ENCODE measurements around the gene FCGBP. TPM values are rescaled to one million over a fixed set of nuclear protein-coding genes. Genes with fewer than 3 reads are reported as not detected.
A peak's percentile ranks its signal among the peaks of the same experiment; 100 is the strongest.
"Not testable (repeated sequence)": the region's sequence is repeated elsewhere in the genome, so short reads cannot be mapped to it uniquely, and the experiment has no call there.

Gene FCGBP
- total RNA-seq, 1 experiment from 2014 or later, result 1.5 TPM

DNA sequence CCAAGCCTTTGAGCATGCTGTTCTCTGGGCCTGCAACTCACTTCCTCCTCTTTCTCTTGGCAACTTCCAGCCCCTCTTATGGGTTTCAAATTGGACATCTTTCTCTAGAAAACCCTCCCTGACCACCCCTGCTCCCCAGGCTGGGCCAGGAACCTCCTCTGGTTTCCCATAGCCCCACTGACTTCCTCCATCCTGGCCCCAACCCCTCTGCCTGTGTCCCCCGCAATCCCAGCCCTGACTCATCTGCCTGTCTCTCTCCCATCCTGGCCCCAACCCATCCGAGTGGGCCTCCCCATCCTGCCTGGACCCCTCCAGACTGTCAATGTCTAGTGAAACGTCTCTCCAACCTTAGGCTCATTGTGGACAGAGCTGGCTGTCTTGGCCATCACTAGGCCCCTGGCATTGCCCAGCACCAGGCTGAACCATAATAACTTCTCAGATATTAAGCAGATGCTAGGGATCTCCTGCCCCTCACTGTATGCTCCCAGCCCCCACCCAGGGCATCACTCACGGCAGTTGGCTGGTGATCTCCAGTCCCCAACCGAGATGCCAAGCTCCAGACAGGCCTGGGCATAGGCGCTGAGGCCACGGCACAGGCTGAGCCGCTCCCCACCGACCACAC lies 16.8 kb downstream of the FCGBP start:
- no peak for DNase-seq (ENCODE audit: low read depth)

- no peak for DNase-seq (ENCODE audit: low read depth)
These were observed 17.5 kb downstream of the FCGBP start for GRCh38 chr19:39916851-39917396.

DNA sequence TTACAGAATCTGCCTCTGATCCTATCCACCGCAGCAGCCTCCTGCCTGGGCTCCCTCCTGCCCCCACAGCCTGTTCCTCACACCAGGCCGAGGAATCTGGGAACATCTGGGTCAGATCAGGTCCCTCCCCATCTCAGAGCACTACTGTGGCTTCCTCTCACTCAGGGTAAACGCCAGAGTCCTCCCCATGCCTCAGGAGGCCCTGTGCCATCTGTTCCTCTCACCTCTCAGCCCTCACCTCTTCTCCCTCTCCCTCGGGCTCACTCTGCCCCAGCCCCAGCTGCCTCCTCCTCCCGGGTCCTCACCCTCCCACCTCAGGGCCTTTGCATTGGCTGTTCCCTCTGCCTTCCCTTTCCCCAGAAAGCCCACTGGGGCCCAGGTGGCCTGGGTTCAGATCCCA lies 18.2 kb downstream of the FCGBP start:
- DNase-seq (ENCODE audit: low read depth), result no peak

DNA sequence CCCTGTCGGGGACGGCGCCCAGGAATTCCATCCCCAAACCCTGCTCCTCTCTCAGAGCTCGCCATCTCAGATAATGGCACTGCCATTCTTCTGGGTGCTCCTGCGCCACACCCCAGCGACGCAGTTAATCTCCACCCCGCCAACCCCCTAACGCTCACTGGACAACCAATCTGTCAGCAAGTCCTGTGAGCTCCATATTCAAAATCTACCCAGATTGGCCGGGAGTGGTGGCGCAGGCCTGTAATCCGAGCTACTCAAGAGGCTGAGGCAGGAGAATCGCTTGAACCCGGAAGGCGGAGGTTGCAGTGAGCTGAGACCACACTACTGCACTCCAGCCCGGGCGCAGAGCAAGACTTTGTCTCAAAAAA lies 18.6 kb downstream of the FCGBP start:
- DNase-seq (ENCODE audit: low read depth), result peak; percentile 79

- no peak for DNase-seq (ENCODE audit: low read depth)
These were observed 19.2 kb downstream of the FCGBP start for GRCh38 chr19:39915101-39915847.

DNA sequence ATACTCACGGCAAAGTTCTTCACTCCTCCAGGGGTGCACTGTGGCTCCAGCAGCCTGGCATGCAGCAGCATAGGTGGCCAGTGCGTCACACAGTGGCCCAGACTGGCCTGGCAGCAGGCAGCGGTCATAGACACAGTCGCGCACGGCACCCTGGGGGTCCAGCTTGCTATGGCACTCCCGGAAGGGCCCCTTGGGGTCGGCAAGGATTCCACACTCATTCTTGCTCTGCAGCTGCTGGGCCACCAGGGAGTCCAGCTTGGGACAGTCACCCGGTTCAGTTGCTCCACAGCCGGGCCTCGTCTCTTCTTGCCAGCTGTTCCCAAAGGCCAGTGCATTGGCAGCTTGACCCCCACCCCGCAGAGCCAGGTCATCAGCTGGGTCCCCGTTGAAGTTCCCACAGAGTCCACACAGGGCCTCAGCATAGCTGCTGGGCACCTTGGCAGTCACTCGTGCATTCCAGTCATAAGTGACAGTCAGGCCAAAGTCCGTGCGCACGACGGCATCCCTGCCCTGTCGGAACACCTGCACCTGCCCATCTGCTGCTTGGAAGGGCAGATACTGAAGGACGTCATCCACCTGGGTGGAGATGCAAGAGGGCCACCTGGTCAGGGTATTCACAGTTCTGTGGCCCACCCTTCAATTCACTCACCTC lies 20.6 kb downstream of the FCGBP start:
- no peak for DNase-seq (ENCODE audit: low read depth)

DNA sequence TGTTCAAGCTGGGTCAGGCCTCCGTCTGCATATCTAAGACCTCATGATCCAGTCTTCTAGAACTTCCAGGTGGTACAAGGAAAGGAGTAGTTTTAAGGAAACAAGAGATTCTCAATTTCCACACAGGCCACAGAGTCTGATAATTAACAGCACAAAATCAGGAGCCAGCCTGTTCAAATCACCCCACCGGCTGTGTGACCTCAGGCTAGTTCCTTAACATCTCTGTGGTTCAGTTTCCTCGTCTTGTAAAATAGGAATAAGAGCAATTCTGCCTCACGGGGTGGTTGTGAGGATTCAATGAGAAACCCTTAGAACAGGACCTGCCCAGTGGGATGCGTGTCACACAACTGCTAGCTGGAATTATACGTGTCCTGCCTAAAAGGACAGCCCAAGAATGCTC lies 25.6 kb downstream of the FCGBP start:
- no peak for DNase-seq (ENCODE audit: low read depth)

DNA sequence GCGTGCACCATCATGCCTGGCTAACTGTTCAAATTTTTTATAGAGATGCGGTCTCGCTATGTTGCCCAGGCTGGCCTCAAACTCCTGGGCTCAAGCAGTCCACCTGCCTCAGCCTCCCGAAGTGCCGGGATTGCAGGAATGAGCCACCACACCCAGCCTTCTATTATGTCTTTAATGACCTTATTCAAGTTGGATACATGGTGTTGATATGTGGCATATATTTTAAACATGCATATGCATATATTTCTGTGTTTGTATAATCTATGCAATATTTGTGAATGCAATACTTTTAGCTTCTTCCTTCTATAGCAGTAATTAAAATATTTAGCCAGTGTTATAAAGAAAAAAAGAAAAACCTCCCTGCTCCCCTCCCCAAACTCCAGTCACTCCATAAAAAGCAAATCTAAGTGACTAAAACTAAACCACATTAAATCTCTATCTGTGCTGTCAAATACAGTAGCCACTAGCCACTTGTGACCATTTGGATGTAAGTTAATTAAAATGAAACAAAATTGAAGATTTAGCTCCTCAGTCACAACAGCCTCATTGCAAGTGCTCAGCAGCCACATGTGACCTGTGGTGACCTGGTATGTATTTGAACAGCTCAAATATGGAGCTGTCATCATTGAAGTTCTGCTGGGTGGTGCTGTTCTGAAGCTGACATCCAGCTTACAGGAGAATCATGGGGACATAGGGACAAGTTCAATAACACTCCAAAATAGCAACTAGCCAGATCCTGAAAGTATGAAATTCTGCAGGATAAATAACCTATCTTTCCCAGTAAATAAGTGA lies 27.4 kb downstream of the FCGBP start:
- no peak for DNase-seq (ENCODE audit: low read depth)

GRCh38 chr19:39906283-39906682 lies 28.2 kb downstream of the FCGBP start:
- DNase-seq (ENCODE audit: low read depth), result no peak

GRCh38 chr19:39903486-39904091 lies 30.8 kb downstream of the FCGBP start:
- not testable (repeated sequence) for DNase-seq (ENCODE audit: low read depth)

- not testable (repeated sequence) for DNase-seq (ENCODE audit: low read depth)
These were observed 32.1 kb downstream of the FCGBP start for GRCh38 chr19:39902326-39902725.

DNA sequence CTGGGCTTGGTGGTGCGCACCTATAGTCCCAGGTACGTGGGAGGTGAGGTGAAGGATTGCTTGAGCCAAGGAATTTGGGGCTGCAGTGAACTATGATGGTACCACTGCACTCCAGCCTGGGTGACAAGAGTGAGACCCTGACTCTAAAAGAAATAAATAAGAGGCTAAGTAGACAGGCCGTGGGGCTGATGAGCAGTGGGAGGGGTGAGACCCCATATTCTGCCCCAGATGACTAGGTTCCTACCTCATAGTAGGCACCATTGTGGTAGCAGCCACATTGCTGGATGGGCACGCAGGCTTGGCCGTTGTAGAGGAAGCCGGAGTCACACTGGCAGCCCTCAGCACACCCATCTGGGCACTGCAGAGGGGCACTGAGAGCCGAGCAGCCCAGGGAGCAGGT lies 32.8 kb downstream of the FCGBP start:
- not testable (repeated sequence) for DNase-seq (ENCODE audit: low read depth)

- not testable (repeated sequence) for DNase-seq (ENCODE audit: low read depth)
These were observed 35.6 kb downstream of the FCGBP start for GRCh38 chr19:39898858-39899257.

GRCh38 chr19:39897511-39898245 lies 36.8 kb downstream of the FCGBP start:
- peak; percentile 40 for DNase-seq (ENCODE audit: low read depth)

DNA sequence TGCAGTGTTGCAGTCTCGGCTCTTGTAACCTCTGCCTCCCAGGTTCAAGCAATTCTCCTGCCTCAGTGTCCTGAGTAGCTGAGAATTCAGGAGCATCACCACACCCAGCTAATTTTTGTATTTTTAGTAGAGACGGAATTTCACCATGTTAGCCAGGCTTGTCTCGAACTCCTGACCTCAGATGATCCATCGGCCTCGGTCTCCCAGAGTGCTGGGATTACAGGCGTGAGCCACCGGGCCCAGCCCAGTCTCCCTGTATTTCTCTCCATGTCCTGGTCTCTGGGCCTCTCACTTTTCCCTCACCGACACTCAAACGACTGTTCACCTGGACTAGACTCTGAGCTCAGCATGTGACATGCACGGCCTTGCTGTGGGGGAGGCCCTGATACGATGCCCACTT lies 39.3 kb downstream of the FCGBP start:
- DNase-seq (ENCODE audit: low read depth), result not testable (repeated sequence)

GRCh38 chr19:39894236-39894606 lies 40.2 kb downstream of the FCGBP start:
- not testable (repeated sequence) for DNase-seq (ENCODE audit: low read depth)

DNA sequence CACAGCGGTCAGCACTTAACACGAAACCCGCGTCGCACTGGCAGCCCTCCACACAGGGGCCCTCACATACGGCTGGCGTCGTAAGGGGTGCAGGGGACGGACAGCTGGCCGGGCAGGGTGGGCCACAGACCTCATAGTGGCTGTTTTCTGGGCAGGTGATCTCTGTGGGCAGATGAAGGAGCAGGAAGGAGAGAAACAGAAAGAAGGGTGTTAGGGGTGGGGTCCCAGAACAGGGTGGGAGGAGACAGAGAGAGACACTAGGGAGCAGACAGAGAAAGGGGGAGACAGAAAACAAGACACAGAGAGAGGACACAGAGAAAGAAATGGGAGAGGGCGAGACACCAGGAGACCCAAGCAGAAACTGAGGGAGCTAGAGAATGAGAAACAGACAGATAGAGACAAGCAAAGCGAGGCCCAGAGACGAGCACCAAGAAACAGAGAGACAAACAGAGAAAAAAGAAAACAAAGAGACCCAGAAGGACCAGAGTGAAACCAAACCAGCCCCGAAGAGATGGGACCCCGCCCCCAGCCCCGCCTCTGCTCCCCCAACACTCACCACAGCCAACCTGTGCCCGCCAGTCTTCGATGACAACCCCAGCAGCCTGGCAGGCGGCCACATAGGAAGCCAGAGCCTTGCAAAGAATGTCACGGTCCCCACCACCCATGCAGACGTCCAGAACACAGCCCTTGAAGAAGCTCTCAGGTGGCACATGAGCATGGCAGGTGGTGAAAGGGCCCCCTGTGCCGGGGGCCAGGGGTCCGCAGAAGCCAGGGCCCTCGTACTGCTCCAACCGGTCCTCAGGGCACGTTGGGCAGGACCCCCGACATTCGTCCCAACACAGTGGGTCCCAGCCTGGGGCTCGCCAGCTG lies 40.8 kb downstream of the FCGBP start:
- DNase-seq (ENCODE audit: low read depth), result peak; percentile 73

- not testable (repeated sequence) for DNase-seq (ENCODE audit: low read depth)
These were observed 41.9 kb downstream of the FCGBP start for GRCh38 chr19:39892506-39892902.

- not testable (repeated sequence) for DNase-seq (ENCODE audit: low read depth)
These were observed 42.6 kb downstream of the FCGBP start for GRCh38 chr19:39891660-39892505.
